Esophagus (tissue), 2 donors: ENCODE results near the gene ZNF414. TPM values are rescaled to one million over a fixed set of nuclear protein-coding genes. Genes with fewer than 3 reads are reported as not detected.
A peak's percentile ranks its signal among the peaks of the same experiment; 100 is the strongest.

ENCODE experiments used
- H3K27ac ChIP-seq, 2 donors: one replicate each; pipeline ENCODE4 v1.5.1; 2013; ENCODE audit warnings: low read depth in 2 of 2, mild to moderate bottlenecking in 2 of 2, inconsistent platforms in 1 of 2, low read length in 1 of 2, moderate library complexity in 1 of 2
- H3K27me3 ChIP-seq, 2 donors: one replicate each; pipeline ENCODE4 v1.6.1; 2013; ENCODE audit warnings: low read length in 2 of 2, control low read depth in 1 of 2, mild to moderate bottlenecking in 1 of 2; ENCODE audit not compliant: insufficient read depth in 2 of 2, control insufficient read depth in 1 of 2
- H3K36me3 ChIP-seq, 2 donors: one replicate each; pipeline ENCODE4 v1.6.1; 2013; ENCODE audit warnings: low read length in 1 of 2; ENCODE audit not compliant: control insufficient read depth in 2 of 2, insufficient read depth in 2 of 2
- H3K4me1 ChIP-seq, 2 donors: one replicate each; pipeline ENCODE4 v1.6.1; 2013; ENCODE audit warnings: low read length in 1 of 2; ENCODE audit not compliant: control insufficient read depth in 2 of 2, insufficient read depth in 2 of 2
- H3K4me3 ChIP-seq, 2 donors: one replicate each; pipeline ENCODE4 v1.5.1; 2013; ENCODE audit warnings: low read length in 2 of 2, mild to moderate bottlenecking in 2 of 2, low read depth in 1 of 2, moderate library complexity in 1 of 2
- H3K9me3 ChIP-seq, 2 donors: one replicate each; pipeline ENCODE4 v1.6.1; 2013; ENCODE audit warnings: mild to moderate bottlenecking in 2 of 2, low read depth in 1 of 2, low read length in 1 of 2, moderate library complexity in 1 of 2; ENCODE audit not compliant: control insufficient read depth in 2 of 2, insufficient read depth in 1 of 2
- WGBS, 2 donors: extraction: QIAGEN DNeasy Blood & Tissue Kit; methylation state at CpG; one replicate each; pipeline ENCODE4 v1.1.7; 2013; 5-methylcytosine and 5-hydroxymethylcytosine counted together
- polyA plus RNA-seq, 2 donors: library from polyadenylated mRNA; stranded (reverse); fragments of 200-250 nt; gene quantifications; one replicate each; pipeline ENCODE4 v1.2.3, GENCODE V29; 2013
- donor health status: healthy with polysubstance abuse.
- donor health status: Bipolar disorder and iron deficiency.

The ZNF414 gene
- polyA plus RNA-seq, 2 donors: 22.6 to 27.2 TPM

DNA sequence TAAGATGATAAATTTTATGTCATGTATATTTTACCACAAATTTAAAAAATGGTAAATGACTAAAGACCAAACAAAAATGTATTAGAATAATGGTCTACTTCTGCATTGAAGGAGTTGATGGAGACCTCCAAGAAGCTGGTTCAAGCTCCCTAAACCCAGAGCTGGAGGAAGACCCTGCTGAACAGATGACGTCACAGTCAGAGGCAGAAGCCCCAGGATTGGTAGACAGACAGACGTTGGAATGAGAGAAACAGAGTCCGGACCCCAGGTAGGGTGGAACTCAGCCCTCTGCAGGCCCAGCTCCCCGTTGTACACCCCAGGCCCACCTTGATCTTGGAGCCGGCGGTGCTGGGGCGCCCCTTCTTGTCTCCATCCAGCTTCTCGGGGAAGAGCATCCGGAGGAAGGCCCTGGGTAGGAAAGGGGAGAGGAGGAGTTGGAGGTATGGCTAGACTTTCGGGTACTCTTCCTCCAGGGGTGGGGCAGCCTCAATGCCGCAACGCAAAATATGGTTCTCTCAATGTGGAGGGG, 25.7 kb upstream of the ZNF414 start:
- H3K27ac ChIP-seq: no peak overlapping the region
- H3K4me3 ChIP-seq: no peak overlapping the region
- H3K27me3 ChIP-seq: no peaks in the 10 kb centered on the region
- no peaks in the 10 kb centered on the region for H3K36me3 ChIP-seq
- no peaks in the 10 kb centered on the region for H3K9me3 ChIP-seq
- H3K4me1 ChIP-seq: no peaks in the 10 kb centered on the region
- WGBS, 2 donors: 94 to 95% methylated on average over 12 of the region's 12 CpGs

DNA sequence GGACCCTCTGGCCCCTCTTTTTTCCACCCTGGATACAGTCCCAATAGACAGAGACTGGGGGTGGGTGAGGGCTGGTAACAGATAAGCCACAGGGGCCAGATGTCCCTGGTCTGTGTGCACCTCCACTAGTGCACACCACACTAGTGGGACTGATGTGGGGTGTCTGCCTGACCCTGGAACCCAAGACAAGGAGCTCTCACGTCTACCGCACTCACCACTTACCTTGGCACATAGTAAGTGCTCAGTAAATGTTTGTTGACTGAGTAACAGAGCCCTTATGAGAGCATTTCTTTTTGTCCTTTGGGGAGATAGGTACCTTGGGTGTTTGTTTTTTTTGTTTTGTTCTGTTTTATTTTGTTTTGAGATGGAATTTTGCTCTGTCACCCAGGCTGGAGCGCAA, 23.1 kb upstream of the ZNF414 start:
- H3K9me3 ChIP-seq: no peaks in the 10 kb centered on the region
- H3K36me3 ChIP-seq: no peaks in the 10 kb centered on the region
- no peaks in the 10 kb centered on the region for H3K4me1 ChIP-seq
- WGBS, 2 donors: 92 to 95% methylated on average over 3 of the region's 3 CpGs
- H3K4me3 ChIP-seq: no peak overlapping the region
- H3K27me3 ChIP-seq: no peaks in the 10 kb centered on the region
- H3K27ac ChIP-seq: no peak overlapping the region

DNA sequence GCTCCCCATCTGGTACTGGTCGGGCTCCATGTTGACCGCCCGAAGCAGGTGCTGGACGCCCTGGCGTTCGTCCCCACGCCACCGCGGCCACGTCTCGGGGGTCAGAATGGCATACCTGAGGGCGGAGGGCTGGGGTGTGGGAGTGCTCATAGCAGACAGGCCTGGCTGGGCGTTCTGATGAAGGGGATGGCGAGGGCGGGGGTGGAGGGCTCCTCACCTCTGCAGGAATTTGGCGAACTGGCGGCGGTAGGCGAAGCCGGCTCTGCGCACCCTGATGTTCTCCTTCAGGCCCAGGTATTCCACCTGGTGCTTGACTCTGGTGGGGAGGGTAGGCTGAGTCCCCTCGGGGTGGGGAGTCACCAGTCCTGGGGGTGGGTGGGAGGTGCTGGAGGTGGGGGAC, 22.3 kb upstream of the ZNF414 start:
- Histone ChIP-seq H3K27ac (no peak overlapping the region), H3K4me3 (no peak overlapping the region), H3K4me1 (no peaks in the 10 kb centered on the region), H3K27me3 (no peaks in the 10 kb centered on the region), H3K36me3 (no peaks in the 10 kb centered on the region), H3K9me3 (no peaks in the 10 kb centered on the region)
- 74 to 81% methylated on average over 22 of the region's 22 CpGs for WGBS, 2 donors

DNA sequence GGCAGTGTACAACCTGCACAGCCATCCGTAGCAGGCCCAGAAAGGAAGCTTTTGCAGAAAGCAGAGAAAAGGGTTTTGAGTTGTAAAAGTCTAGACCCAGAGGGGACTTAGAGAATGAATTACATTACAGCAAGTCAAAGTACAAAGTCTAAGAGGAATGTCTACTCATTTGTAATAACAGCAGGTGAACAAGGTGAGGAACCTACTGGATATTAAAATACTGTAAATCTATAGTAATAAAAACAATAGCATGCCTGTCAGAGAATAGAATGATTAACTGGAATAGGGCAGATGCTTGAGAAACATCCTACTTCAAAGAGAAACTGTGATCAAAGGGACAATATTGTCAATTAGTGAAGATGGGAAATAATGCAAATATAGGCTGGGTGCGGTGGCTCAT, 18.3 kb upstream of the ZNF414 start:
- Histone ChIP-seq H3K36me3 (peaks cover 0 to 3% of the 10 kb centered on the region in 2 donors), H3K4me3 (no peak overlapping the region), H3K4me1 (peaks cover 0 to 2% of the 10 kb centered on the region in 2 donors), H3K9me3 (no peaks in the 10 kb centered on the region), H3K27ac (no peak overlapping the region), H3K27me3 (no peaks in the 10 kb centered on the region)
- 62 to 73% methylated on average over 2 of the region's 2 CpGs for WGBS, 2 donors

DNA sequence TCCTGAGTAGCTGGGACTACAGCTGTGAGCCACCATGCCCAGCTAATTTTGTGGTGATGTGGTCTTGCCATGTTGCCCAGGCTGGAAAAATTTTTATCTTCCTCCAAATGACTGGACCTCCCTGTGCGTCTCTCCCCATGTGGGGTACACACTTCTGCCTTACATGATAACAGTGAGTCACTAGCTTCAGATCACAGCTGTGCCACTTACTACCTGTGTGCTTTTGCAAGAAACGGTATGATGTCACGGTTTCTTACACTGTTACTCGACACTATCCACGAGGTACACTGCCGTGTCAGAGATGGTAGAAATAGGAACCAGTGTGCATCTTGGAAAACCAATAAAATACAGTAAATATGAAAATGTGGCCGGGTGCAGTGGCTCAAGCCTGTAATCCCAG, 17.5 kb upstream of the ZNF414 start:
- WGBS, 2 donors: 88 to 91% methylated on average over 7 of the region's 7 CpGs
- Histone ChIP-seq H3K4me3 (no peak overlapping the region), H3K36me3 (peaks cover 0 to 6% of the 10 kb centered on the region in 2 donors), H3K9me3 (no peaks in the 10 kb centered on the region), H3K4me1 (peaks cover 0 to 8% of the 10 kb centered on the region in 2 donors), H3K27ac (no peak overlapping the region), H3K27me3 (no peaks in the 10 kb centered on the region)

DNA sequence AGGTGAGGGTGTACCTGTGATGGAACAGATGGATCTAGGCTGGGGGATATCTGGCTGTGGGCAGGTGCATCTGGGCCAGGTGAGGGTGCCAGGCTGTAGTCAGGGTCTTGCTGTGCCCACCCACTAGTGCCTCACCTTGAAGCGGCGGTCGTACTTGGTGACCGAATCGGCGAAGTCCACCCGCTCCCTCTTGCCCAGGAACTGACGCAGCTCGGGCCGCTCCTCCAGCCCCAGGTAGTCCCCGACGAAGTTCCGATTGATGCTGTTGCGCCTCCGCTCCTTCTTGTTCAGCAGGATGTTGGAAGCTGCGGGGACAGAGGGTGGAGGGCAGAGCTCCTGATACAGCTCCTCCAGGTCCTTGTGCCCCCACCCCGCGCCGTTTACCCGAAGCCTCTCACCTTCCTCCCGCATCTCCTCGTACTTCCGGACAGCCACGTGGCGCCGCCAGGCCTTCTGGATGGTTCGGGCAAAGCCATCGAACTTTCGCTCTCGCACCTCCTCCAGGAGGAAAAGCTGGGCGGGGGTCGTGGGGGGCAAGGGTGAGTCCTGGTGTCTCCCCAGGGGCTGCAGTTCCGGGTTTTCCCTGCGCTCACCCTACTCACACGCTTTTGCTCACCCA, 16.2 kb upstream of the ZNF414 start:
- Histone ChIP-seq H3K36me3 (peaks cover 0 to 6% of the 10 kb centered on the region in 2 donors), H3K27ac (no peak overlapping the region), H3K27me3 (no peaks in the 10 kb centered on the region), H3K4me1 (peaks cover 0 to 8% of the 10 kb centered on the region in 2 donors), H3K9me3 (no peaks in the 10 kb centered on the region), H3K4me3 (no peak overlapping the region)
- 93 to 95% methylated on average over 35 of the region's 35 CpGs for WGBS, 2 donors

DNA sequence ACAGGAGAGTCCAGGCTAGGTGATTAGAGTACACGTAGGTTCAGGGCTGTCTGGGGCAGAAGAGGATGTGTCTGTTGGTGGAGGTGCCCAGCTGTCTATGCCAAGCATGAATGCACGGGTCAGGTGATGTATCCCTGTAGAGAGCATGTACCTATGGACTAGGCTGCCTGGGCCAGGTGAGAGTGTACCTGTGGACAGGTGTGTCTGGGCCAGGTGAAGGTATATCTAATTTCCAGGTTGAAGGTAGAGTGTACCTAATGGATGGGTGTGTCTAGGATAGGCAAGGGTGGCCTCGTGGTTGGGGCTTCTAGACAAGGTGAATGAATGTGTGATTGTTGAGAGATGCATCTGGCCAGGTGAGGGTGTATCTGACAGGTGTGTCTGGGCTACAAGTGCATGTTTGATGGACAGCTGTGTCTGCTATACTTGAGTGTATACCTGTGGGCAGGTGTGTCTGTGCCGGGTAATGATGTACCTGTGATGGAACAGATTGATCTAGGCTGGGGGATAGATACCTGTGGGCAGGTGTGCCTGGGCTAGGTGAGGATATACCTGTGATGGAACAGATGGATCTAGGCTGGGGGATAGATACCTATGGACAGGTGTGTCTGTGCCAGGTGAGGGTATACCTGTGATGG, 15.5 kb upstream of the ZNF414 start:
- Histone ChIP-seq H3K27ac (peak overlapping the region in 1 of 2 donors; percentile 63), H3K4me1 (peaks cover 0 to 8% of the 10 kb centered on the region in 2 donors), H3K9me3 (no peaks in the 10 kb centered on the region), H3K36me3 (peaks cover 0 to 6% of the 10 kb centered on the region in 2 donors), H3K27me3 (no peaks in the 10 kb centered on the region), H3K4me3 (no peak overlapping the region)
- 85 to 86% methylated on average over 4 of the region's 4 CpGs for WGBS, 2 donors

DNA sequence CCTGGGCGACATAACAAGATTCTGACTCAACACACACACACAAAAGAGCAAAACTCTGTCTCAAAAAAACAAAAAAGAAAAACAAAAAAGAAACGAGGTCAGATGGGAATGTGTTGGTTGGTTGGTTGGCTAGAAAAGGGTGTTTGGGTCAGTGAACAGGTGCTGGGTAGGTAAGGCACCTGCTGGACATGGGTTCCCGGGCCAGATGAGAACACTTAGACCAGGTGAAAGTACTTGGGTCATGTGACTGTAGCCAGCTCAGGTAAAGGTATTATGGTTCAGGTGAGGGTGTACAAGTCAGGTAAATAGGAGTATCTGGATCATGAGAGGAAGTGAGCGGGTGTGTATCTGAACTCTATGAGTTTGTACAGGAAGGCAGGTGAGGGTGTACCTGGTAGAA, 14.5 kb upstream of the ZNF414 start:
- no peaks in the 10 kb centered on the region for H3K9me3 ChIP-seq
- peaks cover 0 to 6% of the 10 kb centered on the region in 2 donors for H3K36me3 ChIP-seq
- no peak overlapping the region for H3K4me3 ChIP-seq
- H3K27me3 ChIP-seq: no peaks in the 10 kb centered on the region
- H3K27ac ChIP-seq: peak overlapping the region in 1 of 2 donors; percentile 65
- WGBS, 2 donors: 64 to 65% methylated on average over 4 of the region's 4 CpGs
- peaks cover 0 to 8% of the 10 kb centered on the region in 2 donors for H3K4me1 ChIP-seq

DNA sequence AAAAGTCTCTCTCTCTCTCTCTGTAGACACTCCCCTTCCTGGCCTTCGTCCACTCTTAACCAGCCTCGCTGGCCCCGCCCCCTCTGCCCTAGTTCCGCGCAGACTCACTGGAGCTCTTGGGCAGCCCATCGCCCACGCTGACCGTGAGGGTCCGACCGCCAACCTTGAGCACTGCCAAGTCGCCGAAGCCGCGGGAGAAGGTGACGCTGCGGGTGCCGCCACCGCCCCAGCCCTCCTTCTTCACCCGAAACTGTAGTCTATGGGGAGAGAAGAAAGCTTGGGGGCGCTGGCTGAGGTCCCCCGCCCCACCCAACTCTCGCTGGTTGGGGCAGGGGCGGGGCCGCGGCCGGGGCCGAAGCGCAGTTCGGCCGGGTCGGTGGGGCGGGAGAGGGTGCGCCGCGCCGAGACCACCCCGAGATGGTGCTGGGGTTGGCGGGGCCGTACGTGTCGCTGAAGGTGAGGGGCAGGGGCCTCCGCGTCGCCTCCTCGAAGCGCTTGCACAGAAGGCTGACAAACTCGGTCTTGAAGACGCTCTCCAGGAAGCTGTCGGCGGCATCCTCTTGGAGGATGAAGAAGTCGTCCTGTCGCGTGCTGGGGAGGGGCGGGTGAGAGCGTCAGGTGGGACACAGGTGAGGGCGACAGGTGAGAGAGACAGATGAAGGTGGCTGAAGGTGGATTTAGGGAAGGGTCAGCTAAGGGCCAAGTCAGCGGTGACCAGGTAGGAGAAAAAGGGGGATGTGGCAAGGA, 12.6 kb upstream of the ZNF414 start:
- Histone ChIP-seq H3K4me3 (peak overlapping the region; percentile 54 to 67), H3K36me3 (peaks cover 0 to 6% of the 10 kb centered on the region in 2 donors), H3K27me3 (no peaks in the 10 kb centered on the region), H3K4me1 (peaks cover 0 to 8% of the 10 kb centered on the region in 2 donors), H3K27ac (peak overlapping the region; percentile 61 to 92), H3K9me3 (no peaks in the 10 kb centered on the region)
- WGBS, 2 donors: 18 to 21% methylated on average over 57 of the region's 57 CpGs
